Urinary bladder (tissue), 4 donors: ENCODE measurements around the gene RXRG. TPM values are rescaled to one million over a fixed set of nuclear protein-coding genes. Genes with fewer than 3 reads are reported as not detected.

Source experiments
- DNase-seq: peaks from one replicate; pipeline ENCODE4 v3.0.0-alpha.2; 2015; ENCODE audit errors: extremely low spot score
- H3K27ac ChIP-seq: one replicate; pipeline ENCODE4 v1.5.1; 2013; ENCODE audit warnings: low read depth, mild to moderate bottlenecking, moderate library complexity
- H3K36me3 ChIP-seq: one replicate; pipeline ENCODE4 v1.6.1; 2013; ENCODE audit warnings: mild to moderate bottlenecking, moderate library complexity; ENCODE audit not compliant: insufficient read depth
- H3K4me1 ChIP-seq: one replicate; pipeline ENCODE4 v1.6.1; 2013; ENCODE audit warnings: mild to moderate bottlenecking, moderate library complexity; ENCODE audit not compliant: insufficient read depth
- H3K4me3 ChIP-seq: one replicate; pipeline ENCODE4 v1.5.1; 2013; ENCODE audit warnings: low read depth, low read length
- WGBS: extraction: QIAGEN DNeasy Blood & Tissue Kit; methylation state at CpG from one replicate; pipeline ENCODE4 v1.1.7; 2013; 5-methylcytosine and 5-hydroxymethylcytosine counted together
- polyA plus RNA-seq: library from polyadenylated mRNA; stranded (reverse); fragments of 200-250 nt; gene quantifications from one replicate; pipeline ENCODE4 v1.2.3, GENCODE V29; 2013
- total RNA-seq: library from RNA; depleted of rRNA; stranded (reverse); fragments of >200 nt; gene quantifications from one replicate; pipeline ENCODE4 v1.2.3, GENCODE V29; 2014
- donor health status: healthy with polysubstance abuse.
- donor health status: healthy.

RXRG gene
- total and polyA plus RNA-seq, 2 donors = 1.7 to 4.5 TPM

GRCh38 chr1:165415068-165415467 lies 29.9 kb downstream of the RXRG start:
- H3K36me3 ChIP-seq = no peaks in the 10 kb centered on the region
- no peak for DNase-seq
- no peak overlapping the region for H3K27ac ChIP-seq
- 80% methylated on average over 1 of the region's 1 CpG for WGBS
- H3K4me1 ChIP-seq = no peaks in the 10 kb centered on the region
- H3K4me3 ChIP-seq = no peak overlapping the region

GRCh38 chr1:165414620-165415019 lies 30.3 kb downstream of the RXRG start:
- 86% methylated on average over 3 of the region's 3 CpGs for WGBS
- Histone ChIP-seq H3K27ac (no peak overlapping the region), H3K4me1 (no peaks in the 10 kb centered on the region), H3K36me3 (no peaks in the 10 kb centered on the region), H3K4me3 (no peak overlapping the region)
- DNase-seq = no peak

GRCh38 chr1:165411396-165411795 lies 33.5 kb downstream of the RXRG start:
- Histone ChIP-seq H3K4me1 (no peaks in the 10 kb centered on the region), H3K27ac (no peak overlapping the region)
- 50% methylated on average over 2 of the region's 2 CpGs for WGBS

DNA sequence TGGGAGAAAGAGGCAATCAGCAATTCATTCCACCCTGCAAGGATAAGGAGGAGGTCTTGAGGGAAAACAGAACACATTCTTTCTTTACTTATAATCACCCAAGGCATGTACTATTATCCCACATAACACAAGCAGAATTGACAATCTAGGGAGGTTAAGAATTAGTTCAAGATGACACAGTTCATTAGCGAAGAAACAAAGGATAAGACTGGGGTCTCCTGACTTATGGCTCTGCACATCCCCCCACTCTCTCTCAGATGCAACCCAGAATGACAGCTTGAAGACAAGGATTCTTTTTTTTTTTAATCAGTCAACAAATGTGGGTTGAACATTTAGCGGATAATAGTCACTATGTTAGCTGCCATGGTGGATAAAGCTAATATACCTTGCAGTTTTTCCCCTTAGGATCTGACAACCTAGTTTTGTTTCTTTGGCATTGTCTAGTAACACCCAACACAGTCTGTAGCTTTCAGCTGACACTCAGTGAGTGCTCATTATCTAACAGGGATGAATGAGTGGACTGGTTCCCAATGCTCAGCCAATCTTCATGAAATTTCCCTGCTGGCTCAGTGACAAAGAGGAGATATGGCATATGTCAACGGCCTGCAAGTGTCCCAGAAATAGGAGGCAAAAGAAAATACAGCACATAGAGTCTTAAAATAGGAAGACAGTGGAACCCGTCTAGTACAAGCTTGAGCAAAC lies 35.1 kb downstream of the RXRG start:
- H3K4me3 ChIP-seq = no peak overlapping the region
- no peaks in the 10 kb centered on the region for H3K4me1 ChIP-seq
- no peak for DNase-seq
- H3K36me3 ChIP-seq = no peaks in the 10 kb centered on the region
- H3K27ac ChIP-seq = no peak overlapping the region
- WGBS = 53% methylated on average over 4 of the region's 4 CpGs

More at GRCh38 chr1:165411396-165411795, 33.5 kb downstream of the RXRG start:
- DNase-seq = no peak
- no peak overlapping the region for H3K4me3 ChIP-seq
- no peaks in the 10 kb centered on the region for H3K36me3 ChIP-seq

- H3K4me1 ChIP-seq = no peaks in the 10 kb centered on the region
- H3K36me3 ChIP-seq = no peaks in the 10 kb centered on the region
- no peak overlapping the region for H3K4me3 ChIP-seq
- WGBS = 59% methylated on average over 6 of the region's 6 CpGs
- no peak for DNase-seq
- no peak overlapping the region for H3K27ac ChIP-seq
These were observed 36.4 kb downstream of the RXRG start for GRCh38 chr1:165408518-165408917.

DNA sequence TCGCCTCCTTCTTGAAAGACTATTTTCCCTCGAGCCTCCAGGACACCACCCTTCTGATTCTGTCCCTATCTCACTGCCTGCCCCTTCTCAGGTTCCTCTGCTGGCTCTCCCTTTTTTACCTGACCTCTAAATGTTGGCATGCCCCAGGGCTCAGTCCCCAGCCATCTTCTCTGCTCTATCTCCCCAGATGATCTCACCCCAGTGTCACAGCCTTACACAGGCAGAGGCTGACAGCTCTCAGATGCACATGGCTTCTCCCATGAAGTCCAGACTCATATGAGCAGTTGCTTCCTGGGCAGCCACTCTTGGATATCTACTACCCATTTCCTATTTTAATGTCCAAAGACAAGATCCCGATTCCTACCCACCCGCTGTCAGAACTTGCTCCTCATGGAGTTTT lies 37.5 kb downstream of the RXRG start:
- Histone ChIP-seq H3K4me3 (no peak overlapping the region), H3K4me1 (no peaks in the 10 kb centered on the region), H3K27ac (no peak overlapping the region), H3K36me3 (no peaks in the 10 kb centered on the region)
- DNase-seq = no peak
- 91% methylated on average over 4 of the region's 4 CpGs for WGBS

DNA sequence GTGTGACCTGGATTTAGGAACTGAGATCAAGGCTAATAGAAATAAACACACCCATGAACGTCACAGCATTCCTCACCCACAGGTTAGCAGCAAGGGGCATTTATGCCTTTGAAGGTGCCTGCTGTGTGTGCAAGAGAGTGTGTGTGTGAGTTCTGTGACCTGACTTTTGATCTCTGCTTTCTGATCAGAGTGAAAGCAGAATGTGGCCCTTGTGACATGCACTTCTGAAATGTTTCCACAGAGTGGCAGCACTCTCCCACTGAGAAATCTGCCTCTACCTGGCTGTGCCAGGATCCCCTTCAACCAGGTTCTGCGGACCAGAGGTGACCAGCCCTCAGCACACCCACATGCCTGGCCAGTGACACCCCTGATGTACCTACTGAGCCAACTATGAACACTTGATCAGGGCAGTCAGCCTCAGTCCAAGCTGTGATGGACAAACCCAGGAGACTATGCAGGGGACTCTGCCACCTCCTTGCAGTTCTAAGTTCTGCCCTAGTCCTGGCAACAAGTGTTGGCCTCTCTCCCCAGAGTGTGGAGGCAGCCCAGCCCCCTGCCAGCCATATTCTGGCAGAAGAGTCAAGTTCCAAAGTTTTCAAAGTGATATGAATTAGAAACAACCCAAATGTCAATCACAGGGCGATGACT lies 41.0 kb downstream of the RXRG start:
- Histone ChIP-seq H3K27ac (no peak overlapping the region), H3K4me1 (no peaks in the 10 kb centered on the region), H3K36me3 (no peaks in the 10 kb centered on the region), H3K4me3 (no peak overlapping the region)
- 43% methylated on average over 3 of the region's 3 CpGs for WGBS
- DNase-seq = no peak

- H3K4me1 ChIP-seq = no peaks in the 10 kb centered on the region
- DNase-seq = no peak
- no peak overlapping the region for H3K27ac ChIP-seq
- no peaks in the 10 kb centered on the region for H3K36me3 ChIP-seq
- no peak overlapping the region for H3K4me3 ChIP-seq
- WGBS = 93% methylated on average over 4 of the region's 4 CpGs
These were observed 42.3 kb downstream of the RXRG start for GRCh38 chr1:165402517-165403111.

GRCh38 chr1:165397944-165398343 lies 47.0 kb downstream of the RXRG start:
- 31% methylated on average over 4 of the region's 4 CpGs for WGBS
- no peak for DNase-seq
- H3K4me1 ChIP-seq = no peaks in the 10 kb centered on the region
- no peaks in the 10 kb centered on the region for H3K36me3 ChIP-seq
- H3K4me3 ChIP-seq = no peak overlapping the region
- no peak overlapping the region for H3K27ac ChIP-seq

- no peaks in the 10 kb centered on the region for H3K4me1 ChIP-seq
- WGBS = 85% methylated on average over 4 of the region's 4 CpGs
- no peak overlapping the region for H3K27ac ChIP-seq
- H3K36me3 ChIP-seq = no peaks in the 10 kb centered on the region
- no peak overlapping the region for H3K4me3 ChIP-seq
- no peak for DNase-seq
These were observed 49.0 kb downstream of the RXRG start for GRCh38 chr1:165395901-165396300.

GRCh38 chr1:165395478-165395877 lies 49.4 kb downstream of the RXRG start:
- DNase-seq = no peak
- no peak overlapping the region for H3K27ac ChIP-seq
- no peaks in the 10 kb centered on the region for H3K36me3 ChIP-seq
- no peak overlapping the region for H3K4me3 ChIP-seq
- H3K4me1 ChIP-seq = no peaks in the 10 kb centered on the region

- Histone ChIP-seq H3K27ac (no peak overlapping the region), H3K36me3 (no peaks in the 10 kb centered on the region), H3K4me1 (no peaks in the 10 kb centered on the region), H3K4me3 (no peak overlapping the region)
- peak; percentile 67 for DNase-seq
- 17% methylated on average over 19 of the region's 19 CpGs for WGBS
These were observed 52.0 kb downstream of the RXRG start for GRCh38 chr1:165392634-165393571.

DNA sequence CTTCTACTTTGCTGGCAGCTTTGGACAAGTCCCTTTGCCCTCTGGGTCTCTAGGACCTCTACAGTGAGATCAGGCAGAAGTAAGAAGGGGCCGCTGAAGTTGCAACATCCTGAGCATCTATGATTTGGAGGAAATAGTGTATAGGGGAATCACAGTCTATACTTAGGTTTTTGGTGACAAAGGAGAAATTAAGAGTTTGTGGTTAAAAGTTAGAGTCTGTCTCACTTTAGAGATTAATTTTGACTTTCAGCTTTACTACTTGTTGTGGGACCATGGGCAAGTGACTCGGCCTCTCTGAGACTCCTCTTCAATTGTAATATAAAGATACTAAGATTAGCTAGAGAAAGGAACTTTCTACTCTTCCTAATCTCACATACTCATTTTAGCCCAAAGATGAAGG lies 55.3 kb downstream of the RXRG start:
- WGBS = 93% methylated on average over 2 of the region's 2 CpGs
- no peak for DNase-seq
- Histone ChIP-seq H3K36me3 (no peaks in the 10 kb centered on the region), H3K27ac (no peak overlapping the region), H3K4me1 (no peaks in the 10 kb centered on the region), H3K4me3 (no peak overlapping the region)
